ENCODE results near the gene FAM114A1.
A peak's percentile ranks its signal among the peaks of the same experiment; 100 is the strongest.
"Not testable (repeated sequence)": the region's sequence is repeated elsewhere in the genome, so short reads cannot be mapped to it uniquely, and the experiment has no call there.

FAM114A1 gene

DNA sequence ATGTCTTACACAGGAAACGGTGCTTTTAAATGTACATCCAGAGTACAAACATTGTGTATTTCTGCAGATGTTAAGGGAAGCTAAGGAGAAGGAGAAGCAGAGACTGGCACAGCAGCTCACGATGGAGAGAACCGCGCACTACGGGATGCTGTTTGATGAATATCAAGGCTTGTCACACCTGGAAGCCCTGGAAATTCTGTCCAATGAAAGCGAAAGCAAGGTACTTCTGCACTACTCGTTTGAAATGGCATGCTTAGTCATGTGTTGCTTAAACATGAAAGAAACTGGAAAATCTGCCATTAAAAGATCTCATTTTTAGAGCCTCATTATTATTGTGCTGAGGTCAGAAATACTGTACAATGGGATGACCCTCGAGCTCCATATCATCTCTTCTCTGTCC lies 47.2 kb downstream of the FAM114A1 start:
- TF ChIP-seq TAF1 (IDR thresholded peaks at IDR 0.05; ENCODE audit: low read depth, low read length) = no peak
- TF ChIP-seq POU2F2 (IDR thresholded peaks at IDR 0.05; ENCODE audit: low read depth, low read length) = no peak
- no peak for TF ChIP-seq SPI1 (IDR thresholded peaks at IDR 0.05; ENCODE audit: low read depth, low read length)
- no peak for TF ChIP-seq POLR2A (IDR thresholded peaks at IDR 0.05; ENCODE audit: low read depth, low read length)
- TF ChIP-seq PAX5 (IDR thresholded peaks at IDR 0.05; ENCODE audit: insufficient read depth, low read length, severe bottlenecking) = no peak
- no peak for TF ChIP-seq POLR2AphosphoS5 (IDR thresholded peaks at IDR 0.05; ENCODE audit: low read depth, low read length)
- FAIRE-seq (no peak), DNase-seq (ENCODE audit: insufficient read length, low spot score) (no peak)

DNA sequence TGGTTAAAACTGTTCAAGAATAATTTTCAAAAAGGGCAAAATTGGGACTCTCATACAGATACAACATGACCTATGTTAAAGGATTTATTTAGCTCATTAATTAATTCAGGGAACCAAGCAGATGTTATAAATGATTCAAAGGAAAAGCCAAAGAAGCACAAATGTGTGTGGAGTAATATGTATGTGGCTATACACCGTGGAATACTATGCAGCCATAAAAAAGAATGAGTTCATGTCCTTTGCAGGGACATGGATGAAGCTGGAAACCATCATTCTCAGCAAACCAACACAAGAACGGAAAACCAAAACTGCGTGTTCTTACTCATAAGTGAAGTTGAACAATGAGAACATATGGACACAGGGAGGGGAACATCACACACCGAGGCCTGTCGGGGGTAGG lies 48.7 kb downstream of the FAM114A1 start:
- not testable (repeated sequence) for DNase-seq (ENCODE audit: insufficient read length, low spot score); FAIRE-seq

DNA sequence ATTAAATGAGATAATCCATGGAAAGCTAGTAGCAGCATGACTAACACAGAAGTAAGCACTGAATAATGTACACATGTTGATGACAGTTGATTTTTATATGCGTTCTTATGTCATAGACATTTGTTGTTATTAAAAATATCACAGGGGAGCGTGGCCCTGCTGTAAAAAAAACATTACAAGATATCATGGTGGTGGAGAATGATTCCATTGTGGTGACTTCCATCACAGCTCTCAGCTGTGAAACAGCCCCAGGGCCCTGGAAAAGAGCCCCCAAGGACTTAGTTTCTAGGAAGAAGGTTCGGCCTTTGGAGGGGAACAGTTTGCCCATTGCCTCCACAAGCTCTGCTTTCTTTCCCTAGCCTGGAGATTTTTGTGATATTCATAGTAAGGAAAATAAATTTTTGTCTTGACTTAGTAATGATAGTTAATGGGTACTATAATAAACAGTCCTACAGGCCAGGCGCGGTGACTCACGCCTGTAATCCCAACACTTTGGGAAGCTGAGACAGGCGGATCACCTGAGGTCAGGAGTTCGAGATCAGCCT lies 49.9 kb downstream of the FAM114A1 start:
- FAIRE-seq (no peak), DNase-seq (ENCODE audit: insufficient read length, low spot score) (no peak)
- no peak for TF ChIP-seq POU2F2 (IDR thresholded peaks at IDR 0.05; ENCODE audit: low read depth, low read length)
- TF ChIP-seq TAF1 (IDR thresholded peaks at IDR 0.05; ENCODE audit: low read depth, low read length) = no peak
- no peak for TF ChIP-seq POLR2AphosphoS5 (IDR thresholded peaks at IDR 0.05; ENCODE audit: low read depth, low read length)
- no peak for TF ChIP-seq SPI1 (IDR thresholded peaks at IDR 0.05; ENCODE audit: low read depth, low read length)
- no peak for TF ChIP-seq POLR2A (IDR thresholded peaks at IDR 0.05; ENCODE audit: low read depth, low read length)
- no peak for TF ChIP-seq PAX5 (IDR thresholded peaks at IDR 0.05; ENCODE audit: insufficient read depth, low read length, severe bottlenecking)

DNA sequence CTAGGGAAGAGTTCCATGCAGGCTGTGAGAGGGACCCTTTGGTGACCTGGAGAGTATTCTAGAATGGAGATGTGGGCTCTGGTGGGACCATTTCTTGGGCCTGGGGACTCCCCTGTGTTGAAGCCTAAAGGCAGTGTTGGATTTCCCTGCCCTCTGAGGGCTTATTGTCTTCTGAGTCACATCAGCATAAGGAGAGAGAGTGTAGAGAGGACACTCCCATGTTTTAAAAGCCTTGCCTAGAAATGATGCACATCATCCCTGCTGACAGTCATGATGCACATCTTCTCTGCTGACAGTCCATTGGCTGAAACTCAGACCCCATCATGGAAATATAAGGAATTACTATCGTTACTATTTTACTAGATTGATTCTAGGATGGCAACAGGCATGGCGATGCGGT lies 51.9 kb downstream of the FAM114A1 start:
- DNase-seq (ENCODE audit: insufficient read length, low spot score) (no peak), FAIRE-seq (no peak)
- no peak for TF ChIP-seq PAX5 (IDR thresholded peaks at IDR 0.05; ENCODE audit: insufficient read depth, low read length, severe bottlenecking)
- TF ChIP-seq POU2F2 (IDR thresholded peaks at IDR 0.05; ENCODE audit: low read depth, low read length) = no peak
- no peak for TF ChIP-seq POLR2AphosphoS5 (IDR thresholded peaks at IDR 0.05; ENCODE audit: low read depth, low read length)
- no peak for TF ChIP-seq TAF1 (IDR thresholded peaks at IDR 0.05; ENCODE audit: low read depth, low read length)
- TF ChIP-seq SPI1 (IDR thresholded peaks at IDR 0.05; ENCODE audit: low read depth, low read length) = no peak
- TF ChIP-seq POLR2A (IDR thresholded peaks at IDR 0.05; ENCODE audit: low read depth, low read length) = no peak

DNA sequence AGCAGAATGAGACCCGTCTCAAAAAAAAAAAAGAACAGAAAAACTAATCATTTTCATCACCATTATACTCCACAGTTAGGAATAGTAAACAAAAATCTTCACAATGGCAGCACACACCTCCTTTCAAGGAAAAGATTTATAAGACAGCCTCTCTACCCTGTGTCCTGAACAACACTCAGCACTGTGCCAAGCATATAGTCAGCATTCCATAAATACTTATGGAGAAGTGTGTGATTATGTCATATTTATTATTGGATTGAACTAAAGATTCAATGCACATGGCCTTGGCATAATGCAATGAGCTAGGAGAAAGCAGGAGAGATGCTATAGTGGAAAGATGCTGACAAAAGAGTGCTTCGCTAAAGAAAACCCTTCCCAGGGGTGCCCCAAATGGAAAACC lies 52.6 kb downstream of the FAM114A1 start:
- DNase-seq (ENCODE audit: insufficient read length, low spot score) = no peak
- no peak for FAIRE-seq
- no peak for TF ChIP-seq POU2F2 (IDR thresholded peaks at IDR 0.05; ENCODE audit: low read depth, low read length)
- TF ChIP-seq POLR2AphosphoS5 (IDR thresholded peaks at IDR 0.05; ENCODE audit: low read depth, low read length) = no peak
- no peak for TF ChIP-seq TAF1 (IDR thresholded peaks at IDR 0.05; ENCODE audit: low read depth, low read length)
- no peak for TF ChIP-seq POLR2A (IDR thresholded peaks at IDR 0.05; ENCODE audit: low read depth, low read length)
- TF ChIP-seq PAX5 (IDR thresholded peaks at IDR 0.05; ENCODE audit: insufficient read depth, low read length, severe bottlenecking) = no peak
- TF ChIP-seq SPI1 (IDR thresholded peaks at IDR 0.05; ENCODE audit: low read depth, low read length) = no peak

DNA sequence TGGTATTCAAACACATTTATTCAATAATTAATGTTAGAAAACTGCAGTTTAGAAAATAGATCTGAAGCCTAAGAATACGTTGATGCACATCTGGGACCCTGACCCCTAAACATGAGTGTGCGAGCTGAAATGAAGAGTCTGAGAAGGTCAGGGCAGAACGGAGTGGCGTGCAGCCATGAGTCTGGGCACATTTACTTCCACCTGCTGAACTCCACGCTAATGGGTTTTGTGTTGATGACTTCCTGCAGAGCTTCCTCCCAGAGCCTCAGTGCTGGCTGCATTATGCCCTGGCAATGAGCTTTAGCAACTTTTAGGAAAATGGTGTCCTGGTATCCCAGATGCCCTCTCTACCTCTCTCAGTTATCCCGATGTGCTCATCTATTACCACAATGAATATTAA lies 53.1 kb downstream of the FAM114A1 start:
- peak; percentile 31 for FAIRE-seq
- TF ChIP-seq POLR2AphosphoS5 (IDR thresholded peaks at IDR 0.05; ENCODE audit: low read depth, low read length) (no peak), POU2F2 (IDR thresholded peaks at IDR 0.05; ENCODE audit: low read depth, low read length) (no peak), TAF1 (IDR thresholded peaks at IDR 0.05; ENCODE audit: low read depth, low read length) (no peak), POLR2A (IDR thresholded peaks at IDR 0.05; ENCODE audit: low read depth, low read length) (no peak), SPI1 (IDR thresholded peaks at IDR 0.05; ENCODE audit: low read depth, low read length) (no peak), PAX5 (IDR thresholded peaks at IDR 0.05; ENCODE audit: insufficient read depth, low read length, severe bottlenecking) (no peak)

DNA sequence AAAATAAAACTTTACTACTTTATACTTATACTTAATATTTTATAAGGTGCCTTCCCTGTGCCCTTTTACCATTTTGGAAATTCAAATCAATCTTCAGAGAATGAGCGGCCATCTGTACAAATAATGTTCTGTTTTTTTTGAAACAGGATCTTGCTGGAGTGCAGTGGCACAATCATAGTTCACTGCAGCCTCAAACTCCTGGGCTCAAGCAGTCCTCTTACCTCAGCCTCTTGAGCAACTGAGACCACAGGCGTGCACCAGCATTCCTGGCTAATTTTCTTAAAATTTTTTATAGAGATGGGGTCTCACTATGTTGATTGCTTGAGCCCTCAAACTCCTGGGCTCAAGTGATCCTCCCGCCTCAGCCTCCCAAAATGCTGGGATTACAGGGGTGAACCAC lies 53.5 kb downstream of the FAM114A1 start:
- FAIRE-seq (no peak), DNase-seq (ENCODE audit: insufficient read length, low spot score) (no peak)
- TF ChIP-seq SPI1 (IDR thresholded peaks at IDR 0.05; ENCODE audit: low read depth, low read length) (no peak), POU2F2 (IDR thresholded peaks at IDR 0.05; ENCODE audit: low read depth, low read length) (no peak), TAF1 (IDR thresholded peaks at IDR 0.05; ENCODE audit: low read depth, low read length) (no peak), PAX5 (IDR thresholded peaks at IDR 0.05; ENCODE audit: insufficient read depth, low read length, severe bottlenecking) (no peak), POLR2A (IDR thresholded peaks at IDR 0.05; ENCODE audit: low read depth, low read length) (no peak), POLR2AphosphoS5 (IDR thresholded peaks at IDR 0.05; ENCODE audit: low read depth, low read length) (no peak)

More for the DNA sequence above, 53.1 kb downstream of the FAM114A1 start:
- no peak for DNase-seq (ENCODE audit: insufficient read length, low spot score)

DNA sequence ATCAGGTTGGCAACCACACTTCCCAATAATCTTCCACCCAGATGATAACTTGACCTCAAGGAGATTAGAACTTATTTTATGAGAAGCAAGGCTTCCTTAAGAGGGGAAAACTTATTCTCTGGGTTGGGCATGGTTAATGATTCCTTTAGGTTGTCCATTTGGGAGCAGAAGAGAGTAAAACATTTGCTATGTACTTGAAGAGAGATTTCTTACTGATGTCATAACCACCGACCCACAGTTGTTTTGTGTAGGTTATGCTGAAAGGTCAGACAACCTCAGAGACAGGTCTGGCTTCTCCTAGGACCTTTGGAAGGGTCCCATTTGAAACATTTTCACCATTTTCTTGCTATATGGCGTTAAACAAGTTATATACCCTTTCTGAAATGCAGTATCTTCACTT lies 56.1 kb downstream of the FAM114A1 start:
- FAIRE-seq (no peak), DNase-seq (ENCODE audit: insufficient read length, low spot score) (no peak)
- no peak for TF ChIP-seq SPI1 (IDR thresholded peaks at IDR 0.05; ENCODE audit: low read depth, low read length)
- TF ChIP-seq POLR2AphosphoS5 (IDR thresholded peaks at IDR 0.05; ENCODE audit: low read depth, low read length) = no peak
- TF ChIP-seq POLR2A (IDR thresholded peaks at IDR 0.05; ENCODE audit: low read depth, low read length) = no peak
- no peak for TF ChIP-seq POU2F2 (IDR thresholded peaks at IDR 0.05; ENCODE audit: low read depth, low read length)
- TF ChIP-seq TAF1 (IDR thresholded peaks at IDR 0.05; ENCODE audit: low read depth, low read length) = no peak

DNA sequence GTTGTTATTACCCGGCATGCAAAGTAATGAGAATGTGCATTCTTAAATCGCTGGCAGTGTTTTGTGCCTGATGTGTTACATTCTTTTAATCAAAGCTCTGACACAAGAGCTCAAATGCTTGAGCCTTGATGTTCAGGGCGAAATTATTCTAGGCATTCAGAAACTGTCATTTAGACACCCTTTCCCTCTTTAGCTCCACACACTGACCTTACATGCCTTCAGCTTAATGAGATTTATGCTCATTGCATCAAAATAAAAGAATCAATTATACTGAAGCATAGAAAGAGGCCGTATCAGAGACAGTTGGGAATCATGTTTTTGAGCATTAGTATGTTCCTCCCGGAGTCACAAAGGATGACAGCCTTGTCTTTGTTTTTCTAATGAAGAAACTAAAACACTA lies 56.7 kb downstream of the FAM114A1 start:
- DNase-seq (ENCODE audit: insufficient read length, low spot score) = no peak
- no peak for FAIRE-seq
- TF ChIP-seq POLR2A (IDR thresholded peaks at IDR 0.05; ENCODE audit: low read depth, low read length) (no peak), TAF1 (IDR thresholded peaks at IDR 0.05; ENCODE audit: low read depth, low read length) (no peak), POU2F2 (IDR thresholded peaks at IDR 0.05; ENCODE audit: low read depth, low read length) (no peak), SPI1 (IDR thresholded peaks at IDR 0.05; ENCODE audit: low read depth, low read length) (no peak), POLR2AphosphoS5 (IDR thresholded peaks at IDR 0.05; ENCODE audit: low read depth, low read length) (no peak)

Measured in GM12891 (cell line).